HT1080 (cell line): ENCODE results near the gene DYNLT5. TPM values are rescaled to one million over a fixed set of nuclear protein-coding genes. Genes with fewer than 3 reads are reported as not detected.
"Not testable (repeated sequence)": the region's sequence is repeated elsewhere in the genome, so short reads cannot be mapped to it uniquely, and the experiment has no call there.

Source experiments
- DNase-seq: peaks from one replicate; pipeline ENCODE4 v3.0.0-alpha.2; 2015; ENCODE audit warnings: low read depth
- polyA plus RNA-seq, 2 experiments: library from polyadenylated mRNA; depleted of rRNA; stranded (reverse); fragments of >200 nt; gene quantifications; 2 replicates each; pipeline ENCODE4 v1.2.3, GENCODE V29; 2015
- total RNA-seq: library from RNA; depleted of rRNA; stranded (reverse); fragments of >200 nt; shearing (Covaris generic); gene quantifications from 2 replicates; pipeline ENCODE4 v1.2.3, GENCODE V29; 2014; rRNA removed

The DYNLT5 gene, protein sequence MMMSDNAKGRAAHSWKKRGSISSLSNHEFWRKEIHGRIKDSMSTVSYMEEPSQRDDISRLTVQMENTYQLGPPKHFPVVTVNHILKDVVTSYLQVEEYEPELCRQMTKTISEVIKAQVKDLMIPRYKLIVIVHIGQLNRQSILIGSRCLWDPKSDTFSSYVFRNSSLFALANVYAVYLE
- total RNA-seq = not detected in 2 replicates
- not detected in 2 replicates for polyA plus RNA-seq (2015; cell fraction: cytosol; rRNA removed)
- not detected in 2 replicates for polyA plus RNA-seq (2015; cell fraction: nucleus; rRNA removed)

DNA sequence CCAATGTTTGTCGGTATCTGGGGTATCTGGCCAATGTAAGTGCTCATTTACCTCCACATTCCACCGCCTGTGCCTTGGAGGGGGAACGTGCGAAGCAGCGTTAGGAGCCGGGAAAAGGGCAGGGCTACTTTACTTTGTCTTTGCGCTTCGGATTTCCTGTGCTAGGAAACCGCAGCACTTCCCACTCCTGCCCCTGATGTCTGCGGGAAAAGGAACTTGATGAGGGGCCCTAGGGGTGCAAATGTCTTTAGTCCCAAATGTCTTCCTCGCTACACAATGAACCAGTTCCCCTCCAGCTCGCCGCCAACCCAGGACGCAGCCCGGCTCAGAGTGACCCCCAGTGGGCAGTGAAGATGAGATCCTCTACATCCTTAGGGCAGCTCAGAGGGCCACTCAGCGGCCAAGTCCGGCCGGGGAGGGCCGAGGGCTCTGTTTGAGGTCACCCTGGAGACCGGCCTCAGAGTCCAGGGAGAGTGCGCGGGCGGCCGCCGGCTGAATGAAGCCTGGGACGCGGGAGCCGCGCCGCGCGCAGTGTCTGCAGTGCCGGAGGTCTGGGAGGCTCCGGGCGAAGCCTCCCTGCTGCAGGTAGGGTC, at the start of gene DYNLT5:
Gene DYNLT5, plus strand, starts transcription at position 460 of the 593 bp plus-strand sequence. CDS start 2,200 bp downstream, outside the sequence.
- no peak for DNase-seq

DNA sequence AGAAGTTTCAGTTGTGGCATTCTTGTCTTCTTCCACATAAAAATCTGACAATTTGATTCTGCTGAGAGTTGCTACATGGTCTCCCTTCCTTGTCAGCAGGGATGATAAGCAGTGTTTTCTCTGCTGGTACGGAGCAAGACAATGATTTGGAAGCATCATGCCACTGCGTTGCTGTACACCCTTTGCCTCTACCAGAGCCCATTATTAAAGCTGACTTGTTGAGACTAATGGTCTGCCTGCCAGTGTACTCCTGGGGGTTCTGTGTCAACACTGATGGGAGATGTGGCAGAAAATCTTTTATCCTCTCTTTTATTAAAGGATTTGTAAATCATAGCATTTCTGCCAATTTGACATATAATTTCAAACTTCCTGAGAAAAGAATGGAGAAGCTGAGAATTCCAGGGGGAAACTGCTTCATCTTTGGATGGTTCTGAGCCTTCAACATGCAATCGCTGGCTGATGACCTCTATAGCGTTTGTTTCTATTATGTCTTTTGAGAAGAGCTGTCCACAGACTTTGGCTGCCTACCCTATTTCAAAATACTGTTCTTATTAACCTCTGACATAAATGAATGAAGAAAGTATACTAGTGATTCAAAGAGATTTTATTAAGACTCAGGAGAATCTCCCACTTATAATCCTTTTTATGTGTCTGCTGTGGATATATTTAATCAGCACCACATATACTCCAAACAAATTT, 47.9 kb upstream of the DYNLT5 start:
- DNase-seq = no peak

DNA sequence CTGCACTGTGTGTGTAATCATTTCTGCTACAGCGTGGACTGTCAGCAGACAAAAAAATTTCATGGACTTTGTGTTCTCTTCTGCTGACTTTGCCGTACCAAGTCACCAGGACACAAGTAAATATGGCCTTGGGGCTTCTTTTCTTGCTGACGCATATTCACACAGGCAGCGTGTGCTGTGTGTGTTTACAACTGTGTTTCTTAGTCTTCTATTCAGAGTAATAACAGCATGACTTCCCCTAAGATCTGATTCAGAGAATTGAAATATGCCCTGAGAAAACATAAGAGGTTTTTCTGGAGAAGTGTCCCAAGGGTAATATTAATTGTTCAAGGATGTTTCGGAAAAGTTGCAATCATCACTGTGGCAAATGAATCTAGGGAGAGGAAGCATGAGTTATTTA, 47.1 kb upstream of the DYNLT5 start:
- no peak for DNase-seq

DNA sequence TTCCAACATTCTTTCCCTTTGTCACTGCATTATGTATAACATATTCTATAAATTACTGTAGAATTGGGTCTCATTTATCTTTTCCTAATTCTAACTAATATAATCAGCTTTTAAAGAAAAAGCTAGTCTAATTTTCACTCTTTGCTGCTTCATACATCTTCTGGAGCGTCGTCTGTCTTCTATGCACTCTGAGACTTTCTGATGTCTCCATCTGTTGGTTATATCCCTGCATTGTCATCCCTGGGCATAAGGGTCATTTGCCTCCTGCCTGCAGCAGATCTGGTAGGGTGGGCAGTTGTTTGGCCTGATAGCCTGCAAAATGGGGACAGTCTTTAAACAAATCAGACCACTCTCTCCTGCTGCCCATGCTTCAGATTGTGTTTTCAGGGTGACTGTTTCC, 40.8 kb upstream of the DYNLT5 start:
- peak; percentile 45 for DNase-seq

DNA sequence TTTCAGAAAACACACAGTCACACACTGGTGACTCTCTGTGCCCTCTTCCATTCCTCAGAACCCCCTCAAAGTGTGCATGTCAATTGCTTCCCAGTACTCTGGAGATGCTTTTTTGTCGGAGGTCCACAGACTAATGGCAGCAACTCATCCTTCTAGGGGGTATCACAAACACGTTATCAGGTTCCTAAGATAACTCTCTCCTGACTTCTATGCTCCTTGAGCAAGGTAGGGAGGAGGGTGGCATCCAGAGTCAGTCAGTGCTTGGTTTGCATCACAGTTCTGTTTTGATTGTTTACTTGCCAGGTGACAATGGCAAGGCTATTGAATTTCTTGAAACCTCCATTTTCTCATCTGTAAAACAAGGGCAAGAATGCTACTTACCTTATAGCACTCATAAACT, 39.4 kb upstream of the DYNLT5 start:
- DNase-seq = no peak

DNA sequence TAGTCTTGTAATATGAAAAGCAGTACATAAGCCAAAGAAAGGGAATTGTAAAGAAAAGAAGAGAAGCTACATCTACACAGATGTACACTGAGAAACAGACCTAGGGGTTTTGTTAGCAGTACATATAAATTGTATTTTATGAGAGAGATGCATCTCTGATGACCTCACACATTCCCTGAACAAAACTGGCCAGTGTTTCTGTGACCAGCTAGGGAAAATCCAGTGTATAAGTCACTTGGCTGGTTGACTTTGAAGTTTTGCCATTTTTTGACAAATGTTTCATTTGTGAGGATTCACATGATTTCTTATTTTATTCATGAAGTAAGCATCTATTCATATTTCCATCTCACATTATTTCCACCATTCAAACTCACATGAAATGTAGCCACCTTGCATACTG, 28.3 kb upstream of the DYNLT5 start:
- no peak for DNase-seq

DNA sequence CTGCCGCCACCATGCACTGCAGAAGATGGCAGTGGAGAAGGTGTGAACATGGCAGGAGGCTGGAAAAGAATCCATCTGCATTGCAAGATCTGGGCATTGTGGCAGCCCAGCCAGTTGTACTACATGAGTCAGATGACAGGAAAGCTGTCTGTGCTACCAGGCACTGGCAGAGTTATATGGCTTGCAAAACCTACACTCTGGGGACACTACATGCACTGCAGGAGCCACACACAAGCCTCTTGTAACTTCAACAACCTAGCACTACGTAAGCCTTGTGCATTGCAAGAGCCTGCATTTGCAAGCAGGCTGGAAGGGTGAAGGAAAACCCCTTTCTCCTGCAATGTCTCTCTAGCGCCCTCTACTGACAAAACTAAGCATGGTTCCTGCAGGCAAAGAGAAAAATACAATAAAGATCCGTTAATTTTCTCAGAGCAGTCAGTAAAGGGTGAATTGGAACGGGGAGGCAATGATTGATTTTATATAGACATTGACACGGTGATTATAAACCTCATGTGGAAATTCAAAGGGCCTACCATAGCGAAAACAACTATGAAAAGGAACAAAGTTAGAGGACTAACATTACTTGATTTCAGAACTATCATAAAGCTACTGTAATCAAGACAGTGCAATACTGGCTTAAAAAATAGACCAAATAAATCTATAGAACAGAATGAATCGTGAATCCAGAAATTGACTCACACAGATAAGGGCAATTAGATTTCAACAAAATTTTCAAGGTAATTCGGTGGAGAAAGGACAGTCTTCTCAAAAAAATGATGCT, 26.2 kb upstream of the DYNLT5 start:
- DNase-seq = peak; percentile 58

DNA sequence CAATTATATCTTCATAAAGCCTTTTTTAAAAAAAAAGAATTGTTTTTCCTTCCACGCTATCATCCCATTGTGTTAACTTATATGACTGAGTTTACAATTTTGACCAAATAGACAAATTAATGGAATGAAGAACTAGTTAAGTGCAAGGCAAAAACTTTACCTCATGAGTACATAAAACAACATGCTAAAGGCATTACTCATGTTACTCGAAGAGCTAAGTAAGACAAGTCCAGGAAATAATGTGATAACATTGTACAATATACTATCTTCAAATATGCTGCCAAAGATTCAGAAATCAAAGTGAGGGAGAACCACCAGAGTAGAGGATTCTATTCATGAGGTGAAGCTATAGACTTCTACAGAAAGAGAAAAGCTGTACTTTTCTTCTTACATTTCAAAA, 24.2 kb upstream of the DYNLT5 start:
- DNase-seq = no peak

DNA sequence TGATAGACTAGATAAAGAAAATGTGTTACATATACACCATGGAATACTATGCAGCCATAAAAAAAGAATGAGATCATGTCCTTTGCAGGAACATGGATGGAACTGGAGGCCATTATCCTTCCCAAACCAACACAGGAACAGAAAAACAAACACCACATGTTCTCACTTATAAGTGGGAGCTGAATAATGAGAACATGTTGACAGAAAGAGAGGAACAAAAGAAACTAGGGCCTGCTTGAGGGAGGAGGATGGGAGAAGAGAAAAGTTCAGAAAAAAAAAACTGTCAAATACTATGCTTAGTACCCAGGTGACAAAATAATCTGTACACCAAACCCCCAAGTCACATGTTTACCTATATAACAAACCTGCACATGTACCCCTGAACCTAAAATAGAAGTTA, 23.5 kb upstream of the DYNLT5 start:
- not testable (repeated sequence) for DNase-seq

DNA sequence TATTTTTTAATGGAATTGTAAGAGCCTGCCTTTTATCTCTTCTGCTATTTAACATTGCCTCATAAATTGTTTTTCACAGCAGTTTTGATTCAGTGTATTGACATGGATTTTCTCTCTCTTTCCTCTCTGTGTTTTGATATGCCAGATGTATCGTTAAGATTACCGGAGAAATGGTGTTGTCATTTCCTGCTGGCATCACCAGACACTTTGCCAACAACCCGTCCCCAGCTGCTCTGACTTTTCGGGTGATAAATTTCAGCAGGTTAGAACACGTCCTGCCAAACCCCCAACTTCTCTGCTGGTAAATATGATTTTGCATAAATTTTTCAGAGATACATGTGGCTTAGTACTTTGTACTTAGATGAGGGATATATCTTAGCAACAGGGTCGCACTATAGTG, 23.1 kb upstream of the DYNLT5 start:
- no peak for DNase-seq

DNA sequence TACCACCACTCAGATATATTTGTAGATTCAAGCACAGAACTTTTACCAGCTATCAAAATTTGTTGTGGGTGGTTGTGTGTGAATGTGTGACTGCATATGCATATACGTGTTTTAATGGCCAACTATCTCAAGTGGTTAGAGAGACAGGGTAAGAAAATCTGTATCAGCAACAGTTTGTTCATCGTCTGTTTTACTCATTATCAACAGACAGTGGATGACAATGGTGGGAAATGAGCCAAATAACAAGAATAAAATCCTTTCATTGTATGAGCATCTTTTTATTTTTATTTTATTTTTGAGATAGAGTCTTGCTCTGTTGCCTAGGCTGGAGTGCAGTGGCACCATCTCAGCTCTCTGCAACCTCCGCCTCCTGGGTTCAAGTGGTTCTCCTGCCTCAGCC, 22.7 kb upstream of the DYNLT5 start:
- DNase-seq = no peak

DNA sequence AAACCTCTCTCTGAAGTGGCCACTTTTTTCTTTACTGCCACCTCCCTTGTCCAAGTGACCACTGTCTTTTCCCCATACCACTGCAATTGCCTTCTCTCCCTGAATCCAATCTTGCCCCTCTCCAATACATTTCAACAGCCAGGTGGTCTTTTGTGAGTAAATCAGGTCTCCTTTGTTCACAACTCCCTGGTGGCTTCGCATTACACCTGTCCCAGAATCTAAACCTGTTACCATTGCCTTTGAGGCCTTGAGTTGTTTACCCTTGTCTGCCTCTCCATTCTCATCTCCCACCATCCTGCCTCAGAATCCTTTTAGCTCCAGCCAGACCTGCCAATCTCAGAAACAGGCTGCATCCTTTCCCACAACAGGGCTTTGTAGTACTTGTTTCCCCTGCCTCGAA, 21.8 kb upstream of the DYNLT5 start:
- DNase-seq = no peak

DNA sequence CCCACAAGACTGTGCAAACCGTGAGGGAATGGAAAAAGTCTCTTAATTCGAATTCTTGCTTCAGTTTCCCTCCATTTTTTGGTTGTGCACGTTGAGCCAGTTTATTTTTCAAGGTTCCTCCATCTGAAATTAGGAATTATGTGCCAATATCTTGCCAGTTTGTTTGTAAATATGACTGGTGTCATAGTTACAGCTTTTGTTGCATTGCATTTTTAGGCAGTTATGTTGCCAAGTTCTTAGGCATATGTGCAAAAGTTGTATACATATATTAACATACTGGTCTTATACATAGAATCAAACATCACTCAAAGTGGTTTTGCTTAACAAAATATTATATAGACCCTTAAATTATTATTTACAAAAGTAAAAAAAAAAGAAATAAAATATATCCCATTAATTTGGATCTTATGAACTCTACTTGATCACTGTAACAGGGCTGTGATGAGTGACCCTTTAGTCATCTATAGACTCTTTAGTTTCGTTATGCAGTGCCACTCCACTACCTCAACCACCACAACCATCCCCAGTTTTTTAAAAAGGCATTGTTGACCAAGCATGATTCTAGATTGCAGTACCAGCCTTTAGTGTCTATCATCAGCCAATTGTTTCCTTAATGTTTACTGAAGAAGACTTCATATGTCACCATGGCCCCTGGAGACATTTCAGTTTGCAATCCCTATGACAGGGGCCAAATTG, 20.9 kb upstream of the DYNLT5 start:
- DNase-seq = peak; percentile 7

DNA sequence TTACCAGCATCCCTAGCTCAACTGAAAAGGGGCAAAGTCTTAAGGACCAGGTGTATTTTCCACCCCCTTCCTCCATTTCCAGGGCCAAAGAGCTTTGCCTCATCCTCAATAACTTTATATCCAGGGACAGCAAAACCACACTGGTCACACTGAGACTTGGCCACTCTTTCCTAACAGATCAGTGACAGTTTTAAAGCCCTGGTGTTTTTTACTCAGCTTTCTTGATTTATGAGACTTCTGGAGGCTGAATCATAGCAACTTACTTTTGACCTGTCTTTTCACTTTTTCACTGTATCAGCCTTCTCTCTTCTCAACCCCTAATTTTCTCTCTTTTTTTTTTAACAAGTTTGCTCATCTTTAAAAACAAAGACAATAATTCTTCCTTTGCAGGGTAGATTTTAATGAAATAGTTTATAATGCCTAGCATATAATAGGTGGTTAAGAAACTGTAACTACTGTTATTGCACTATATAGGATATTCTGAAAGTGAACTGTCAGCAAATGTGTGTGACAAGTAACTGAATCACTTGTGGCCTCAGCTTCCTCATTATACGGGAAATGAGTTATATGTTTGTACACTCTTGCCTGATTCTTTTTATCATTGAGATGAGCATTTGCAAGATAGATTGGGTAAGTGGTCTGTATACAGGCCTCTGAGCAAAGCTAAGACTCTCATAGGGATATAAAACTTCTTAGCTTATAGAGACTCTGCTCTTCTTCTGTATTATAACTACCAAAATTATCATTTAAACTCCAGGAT, 19.7 kb upstream of the DYNLT5 start:
- peak; percentile 61 for DNase-seq

DNA sequence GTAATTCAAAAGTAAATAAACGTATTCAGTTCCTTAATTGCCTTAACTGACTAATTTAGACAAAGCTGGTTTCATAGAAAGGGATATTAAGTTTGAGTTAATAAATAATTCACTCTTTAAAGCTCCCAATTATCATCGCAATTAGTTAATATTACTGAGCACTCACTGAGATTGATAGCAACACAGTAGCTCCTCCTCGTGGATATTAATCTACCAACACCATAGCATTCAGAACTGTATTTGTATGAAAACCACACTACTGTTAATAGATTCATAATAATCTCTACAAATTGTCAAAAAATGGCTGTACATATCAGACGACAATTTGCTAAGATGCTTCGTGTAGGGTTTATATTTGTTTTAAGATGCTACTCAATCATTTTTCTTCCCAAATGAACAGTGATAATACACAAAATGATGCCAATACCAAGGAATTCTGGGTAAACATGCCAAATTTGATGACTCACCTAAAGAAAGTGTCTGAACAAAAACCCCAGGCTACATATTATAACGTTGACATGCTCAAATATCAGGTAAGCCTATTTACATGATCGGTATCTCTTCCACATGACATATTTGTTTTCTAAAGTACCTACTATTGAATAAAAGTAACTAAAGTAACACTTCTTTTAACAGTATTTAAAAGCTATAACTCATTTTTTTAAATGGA, 18.8 kb upstream of the DYNLT5 start:
- DNase-seq = no peak

DNA sequence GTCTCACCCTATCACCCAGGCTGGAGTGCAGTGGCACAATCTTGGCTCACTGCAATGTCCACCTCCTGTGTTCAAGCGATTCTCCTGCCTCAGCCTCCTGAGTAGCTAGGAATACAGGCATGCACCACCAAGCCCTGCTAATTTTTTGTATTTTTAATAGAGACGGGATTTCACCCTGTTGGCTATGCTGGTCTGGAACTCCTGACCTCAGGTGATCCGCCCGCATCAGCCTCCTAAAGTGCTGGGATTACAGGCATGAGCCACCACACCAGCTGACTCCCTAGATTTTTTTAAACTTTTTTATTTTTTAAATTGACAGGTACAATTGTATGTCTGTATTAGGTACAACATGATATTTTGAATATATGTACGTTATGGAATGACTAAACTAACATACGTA, 17.7 kb upstream of the DYNLT5 start:
- DNase-seq = not testable (repeated sequence)

DNA sequence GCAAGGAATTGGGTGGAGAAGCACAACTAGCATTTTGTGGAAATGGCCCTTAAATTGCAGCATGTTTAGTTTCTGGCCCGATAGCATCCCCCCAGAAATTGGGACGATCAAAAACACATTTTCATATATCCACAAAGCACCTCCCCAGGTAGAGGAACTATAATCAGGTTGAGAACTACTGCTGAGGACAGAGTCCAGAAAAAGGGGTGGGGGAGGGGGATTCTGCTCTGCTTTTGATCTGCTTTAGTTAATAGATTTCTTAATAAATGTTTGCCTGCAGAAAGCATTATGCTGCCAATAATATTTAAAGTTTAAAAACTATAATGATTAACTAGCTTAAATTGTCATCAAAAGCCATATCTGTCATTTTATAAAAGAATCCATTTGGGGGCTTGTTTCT, 14.4 kb upstream of the DYNLT5 start:
- DNase-seq = no peak

DNA sequence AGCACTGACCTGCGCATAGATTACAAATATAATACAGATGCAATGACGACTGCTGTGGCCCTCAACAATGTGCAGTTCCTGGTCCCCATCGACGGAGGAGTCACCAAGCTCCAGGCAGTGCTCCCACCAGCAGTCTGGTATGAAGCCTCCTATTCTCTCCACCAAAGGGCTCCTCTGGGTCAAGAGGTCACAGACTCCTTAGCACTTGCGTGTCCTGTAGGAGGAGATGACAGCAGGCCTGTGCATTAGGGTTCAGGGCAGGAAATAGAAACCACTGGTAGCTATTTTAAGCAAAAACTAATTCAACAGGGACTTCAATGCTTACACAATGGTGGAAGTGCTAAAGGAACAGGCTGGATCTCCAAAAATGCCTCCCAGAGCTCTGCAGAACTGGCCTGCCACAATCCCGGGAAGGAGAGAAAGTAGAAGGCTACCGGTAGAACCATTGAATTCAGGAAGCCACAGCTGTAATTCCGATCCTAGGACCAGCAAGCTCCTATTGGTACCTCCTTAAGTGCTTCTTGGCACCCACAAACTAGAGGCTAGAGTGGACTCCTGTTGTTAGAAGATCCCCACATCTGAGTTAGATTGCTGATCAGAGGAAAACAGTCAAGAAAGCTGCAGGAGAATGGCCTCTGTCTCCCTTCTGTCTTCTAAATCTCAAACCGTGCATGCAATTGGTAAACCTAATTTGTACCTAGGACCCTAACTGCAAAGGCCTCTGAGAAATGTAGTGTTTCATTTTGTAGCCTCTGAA, 12.7 kb upstream of the DYNLT5 start:
- no peak for DNase-seq

DNA sequence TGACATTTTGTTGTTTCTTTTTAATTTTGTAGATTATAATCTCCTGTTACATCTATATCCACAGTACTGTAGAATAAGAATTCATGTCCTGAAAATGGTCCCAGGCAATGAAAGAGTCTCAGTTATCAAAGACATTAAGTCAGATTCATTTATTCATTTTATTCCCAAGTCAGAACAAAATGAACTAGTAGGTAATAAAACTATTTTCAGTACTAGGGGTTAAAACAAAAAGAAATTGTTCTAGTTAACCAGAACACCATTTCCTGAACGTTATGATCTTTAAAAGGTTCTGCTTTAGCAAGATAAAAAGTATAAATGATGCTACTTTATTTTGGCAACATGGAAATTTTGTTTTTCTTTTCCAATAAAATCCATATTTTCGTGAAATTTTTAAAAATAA, 6.8 kb upstream of the DYNLT5 start:
- DNase-seq = no peak
